ENCODE results near the gene MVD. TPM values are rescaled to one million over a fixed set of nuclear protein-coding genes. Genes with fewer than 3 reads are reported as not detected.
A peak's percentile ranks its signal among the peaks of the same experiment; 100 is the strongest.

Gene MVD
- total and polyA plus RNA-seq, 2 experiments from 2014 or later, result 95.3 to 149 TPM

DNA sequence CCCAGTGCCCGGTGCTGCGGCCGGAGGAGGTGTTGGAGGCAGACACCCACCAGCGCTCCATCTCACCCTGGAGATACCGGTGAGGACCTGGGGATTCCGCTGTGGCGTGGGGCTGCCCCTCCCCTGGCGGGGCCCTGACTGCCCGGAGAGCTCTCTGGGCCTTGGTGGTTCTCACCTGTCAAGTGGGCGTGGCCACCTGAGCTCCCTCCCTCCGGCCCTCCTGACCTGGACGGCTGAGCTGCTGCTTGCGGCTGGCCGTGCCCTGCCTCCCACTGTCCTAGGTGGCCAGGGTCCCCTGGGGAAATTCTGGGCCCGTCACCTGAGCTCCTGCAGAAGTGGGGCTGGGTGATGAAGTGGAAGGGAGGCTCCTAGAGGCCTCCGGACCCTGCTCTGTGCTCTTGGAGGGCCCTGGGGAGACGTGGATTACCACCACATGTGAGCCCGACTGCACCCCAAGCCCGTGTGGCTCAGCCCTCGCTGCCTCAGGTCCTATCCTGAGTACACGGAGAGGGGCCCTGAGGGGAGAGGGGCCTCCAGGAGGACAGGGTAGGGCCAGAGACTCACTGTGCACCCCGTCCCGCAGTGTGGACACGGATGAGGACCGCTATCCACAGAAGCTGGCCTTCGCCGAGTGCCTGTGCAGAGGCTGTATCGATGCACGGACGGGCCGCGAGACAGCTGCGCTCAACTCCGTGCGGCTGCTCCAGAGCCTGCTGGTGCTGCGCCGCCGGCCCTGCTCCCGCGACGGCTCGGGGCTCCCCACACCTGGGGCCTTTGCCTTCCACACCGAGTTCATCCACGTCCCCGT, 23.5 kb downstream of the MVD start:
- Mint-ChIP-seq H3K36me3 (ENCODE audit: low read depth) (peaks cover 9% of the 10 kb centered on the region; the same call in 2 of the 3 replicates), H3K27me3 (ENCODE audit: insufficient read depth, low read depth, poor library complexity) (peaks cover 36% of the 10 kb centered on the region), H3K4me3 (peak overlapping the region; percentile 53), H3K4me1 (peaks cover 40% of the 10 kb centered on the region), H3K9me3 (peaks cover 6% of the 10 kb centered on the region; the same call in 2 of the 3 replicates), H3K27ac (no peak overlapping the region)
- Histone ChIP-seq H3K36me3 (ENCODE audit: insufficient read depth) (no peaks in the 10 kb centered on the region), H3K4me3 (peak overlapping the region; percentile 30; the same call in 1 of the 2 replicates), H2AFZ (peak overlapping the region; percentile 89; the same call in 1 of the 2 replicates), H3K27ac (ENCODE audit: low read depth) (no peak overlapping the region), H3K4me1 (ENCODE audit: insufficient read depth) (peaks cover 15% of the 10 kb centered on the region), H3K9me2 (ENCODE audit: insufficient read depth) (no peaks in the 10 kb centered on the region), H4K20me1 (replicated peaks; ENCODE audit: insufficient read depth) (no peaks in the 10 kb centered on the region; the same call in 1 of the 2 replicates), H3K4me2 (peak overlapping the region; percentile 74), H3K27me3 (ENCODE audit: insufficient read depth) (no peaks in the 10 kb centered on the region; the same call in 1 of the 2 replicates), H3K79me2 (replicated peaks; ENCODE audit: insufficient read depth) (no peaks in the 10 kb centered on the region), H3F3A (replicated peaks; ENCODE audit: low read depth) (0 out of 2 replicates have a peak, but pooled peaks cover 11% of the 10 kb centered on the region)
- TF ChIP-seq EZH2 (IDR thresholded peaks at IDR 0.05; ENCODE audit: low read depth, unreplicated experiment) (no peak), POLR2AphosphoS5 (IDR thresholded peaks at IDR 0.05; ENCODE audit: low read depth) (peak; percentile 53; the same call in 1 of the 2 replicates)
- peak; percentile 55 for ATAC-seq
- peak; percentile 92 for DNase-seq (ENCODE audit: low spot score)

GRCh38 chr16:88638323-88639230, 24.3 kb downstream of the MVD start, which contains the start of gene IL17C:
Gene IL17C (plus strand): TSS chr16:88638572. CDS start chr16:88638642, 70 bp downstream.
- TF ChIP-seq POLR2AphosphoS5 (IDR thresholded peaks at IDR 0.05; ENCODE audit: low read depth) (peak; percentile 42), ZNF331 (CRISPR knock-in tag; IDR thresholded peaks at IDR 0.05; ENCODE audit: low read depth) (no peak)
- peaks cover 3% of the 10 kb centered on the region; the same call in 1 of the 3 replicates for H3K36me3 Mint-ChIP-seq (ENCODE audit: low read depth)
- Histone ChIP-seq H2AFZ (peak within 1 kb of the TSS; percentile 89; the same call in 1 of the 2 replicates), H3K27me3 (ENCODE audit: insufficient read depth) (no peaks in the 10 kb centered on the region; the same call in 1 of the 2 replicates), H3K9me2 (ENCODE audit: insufficient read depth) (no peaks in the 10 kb centered on the region), H3K4me2 (peak within 1 kb of the TSS; percentile 74), H3K4me1 (ENCODE audit: insufficient read depth) (peaks cover 20% of the 10 kb centered on the region), H4K20me1 (replicated peaks; ENCODE audit: insufficient read depth) (no peaks in the 10 kb centered on the region), H3K4me3 (peak within 1 kb of the TSS; percentile 30; the same call in 1 of the 2 replicates), H3K36me3 (ENCODE audit: insufficient read depth) (no peaks in the 10 kb centered on the region), H3K79me2 (replicated peaks; ENCODE audit: insufficient read depth) (no peaks in the 10 kb centered on the region), H3K27ac (ENCODE audit: low read depth) (peak within 1 kb of the TSS; percentile 78), H3F3A (replicated peaks; ENCODE audit: low read depth) (0 out of 2 replicates have a peak, but pooled peaks cover 13% of the 10 kb centered on the region)
- peaks cover 6% of the 10 kb centered on the region; the same call in 2 of the 3 replicates for H3K9me3 Mint-ChIP-seq
- H3K4me1 Mint-ChIP-seq, result peaks cover 37% of the 10 kb centered on the region
- H3K27ac Mint-ChIP-seq, result peak within 1 kb of the TSS; percentile 33
- DNase-seq (ENCODE audit: low spot score) (peak; percentile 80), ATAC-seq (peak; percentile 4)
- H3K27me3 Mint-ChIP-seq (ENCODE audit: insufficient read depth, low read depth, poor library complexity), result peaks cover 36% of the 10 kb centered on the region
- peak within 1 kb of the TSS; percentile 38 for H3K4me3 Mint-ChIP-seq

- DNase-seq (ENCODE audit: low spot score) (no peak), ATAC-seq (no peak)
- TF ChIP-seq NANOG (IDR thresholded peaks at IDR 0.05; ENCODE audit: borderline replicate concordance) (no peak), CTCF (conservative IDR thresholded peaks at IDR 0.05; ENCODE audit: low read depth in 2 of 2) (0 out of 4 replicates have a peak, but pooled peaks of 1 of the 2 experiments have one; percentile 29), STAT1 (IDR thresholded peaks at IDR 0.05; ENCODE audit: unreplicated experiment) (no peak), ETS1 (IDR thresholded peaks at IDR 0.05) (no peak), CREB1 (CRISPR knock-in tag; IDR thresholded peaks at IDR 0.05; ENCODE audit: low read depth) (no peak)
- Histone ChIP-seq H3K27me3 (ENCODE audit: insufficient read depth) (no peaks in the 10 kb centered on the region; the same call in 1 of the 2 replicates), H3K4me2 (no peak overlapping the region), H4K20me1 (replicated peaks; ENCODE audit: insufficient read depth) (no peaks in the 10 kb centered on the region), H3F3A (replicated peaks; ENCODE audit: low read depth) (0 out of 2 replicates have a peak, but pooled peaks cover 19% of the 10 kb centered on the region), H2AFZ (no peak overlapping the region), H3K4me1 (ENCODE audit: insufficient read depth) (peaks cover 22% of the 10 kb centered on the region), H3K4me3 (no peak overlapping the region), H3K79me2 (replicated peaks; ENCODE audit: insufficient read depth) (no peaks in the 10 kb centered on the region), H3K27ac (ENCODE audit: low read depth) (no peak overlapping the region), H3K9me2 (ENCODE audit: insufficient read depth) (no peaks in the 10 kb centered on the region), H3K36me3 (ENCODE audit: insufficient read depth) (no peaks in the 10 kb centered on the region)
- peaks cover 5% of the 10 kb centered on the region; the same call in 2 of the 3 replicates for H3K36me3 Mint-ChIP-seq (ENCODE audit: low read depth)
- H3K27ac Mint-ChIP-seq, result no peak overlapping the region; the same call in 1 of the 2 replicates
- peak overlapping the region; percentile 50; the same call in 2 of the 3 replicates for H3K4me3 Mint-ChIP-seq
- H3K27me3 Mint-ChIP-seq (ENCODE audit: insufficient read depth, low read depth, poor library complexity), result peaks cover 31% of the 10 kb centered on the region
- H3K9me3 Mint-ChIP-seq, result peaks cover 6% of the 10 kb centered on the region; the same call in 2 of the 3 replicates
- peaks cover 40% of the 10 kb centered on the region for H3K4me1 Mint-ChIP-seq
Observed at GRCh38 chr16:88636488-88637265, 26.2 kb downstream of the MVD start.

All from GM23338 (cell line).